T47D (cell line): ENCODE measurements around the gene RGL3.
"Not testable (repeated sequence)": the region's sequence is repeated elsewhere in the genome, so short reads cannot be mapped to it uniquely, and the experiment has no call there.

Source experiments
- DNase-seq, 2 experiments: peaks; one replicate each; pipeline versions ENCODE4 v3.0.0 to v3.0.0-alpha.2; 2011 to 2012; ENCODE audit warnings: low read depth in 1 of 2, low spot score in 1 of 2
- JUND ChIP-seq: IDR thresholded peaks from 2 replicates; pipeline ENCODE4 v1.6.1; 2012; ENCODE audit warnings: low read depth
- in situ Hi-C: cut with HindIII; loops from 2 replicates; pipeline ENCODE4 v1.10.0; 2016; ENCODE audit warnings: low sequenced_read_pairs, low pct_unique_long_range_greater_than_20kb

The RGL3 gene

GRCh38 chr19:11456659-11457058 lies 37.5 kb upstream of the RGL3 start:
- no peak for TF ChIP-seq JUND
- no peak for DNase-seq
- in situ Hi-C loops = no loop called here

DNA sequence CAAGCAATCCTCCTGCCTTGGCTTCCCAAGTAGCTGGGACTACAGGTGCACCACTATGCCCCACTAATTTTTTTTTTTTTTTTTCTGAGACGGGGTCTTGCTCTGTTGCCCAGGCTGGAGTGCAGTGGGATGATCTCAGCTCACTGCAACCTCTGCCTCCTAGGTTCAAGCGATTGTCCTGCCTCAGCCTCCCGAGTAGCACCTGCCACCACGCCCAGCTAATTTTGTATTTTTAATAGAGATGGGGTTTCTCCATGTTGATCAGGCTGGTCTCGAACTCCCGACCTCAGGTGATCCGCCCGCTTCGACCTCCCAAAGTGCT lies 36.1 kb upstream of the RGL3 start:
- DNase-seq, in situ Hi-C loops: not testable (repeated sequence)

- in situ Hi-C loops = no loop called here
- TF ChIP-seq JUND = no peak
- no peak for DNase-seq
Measured at GRCh38 chr19:11453468-11454341, 34.6 kb upstream of the RGL3 start.

GRCh38 chr19:11452620-11453310 lies 33.7 kb upstream of the RGL3 start:
- in situ Hi-C loops = no loop called here
- TF ChIP-seq JUND = no peak
- DNase-seq = no peak

GRCh38 chr19:11451871-11452619 lies 32.9 kb upstream of the RGL3 start:
- in situ Hi-C loops = no loop called here

GRCh38 chr19:11451327-11451870 lies 32.3 kb upstream of the RGL3 start:
- DNase-seq = no peak
- in situ Hi-C loops = no loop called here

More at GRCh38 chr19:11451871-11452619, 32.9 kb upstream of the RGL3 start:
- no peak for DNase-seq
- TF ChIP-seq JUND = no peak

DNA sequence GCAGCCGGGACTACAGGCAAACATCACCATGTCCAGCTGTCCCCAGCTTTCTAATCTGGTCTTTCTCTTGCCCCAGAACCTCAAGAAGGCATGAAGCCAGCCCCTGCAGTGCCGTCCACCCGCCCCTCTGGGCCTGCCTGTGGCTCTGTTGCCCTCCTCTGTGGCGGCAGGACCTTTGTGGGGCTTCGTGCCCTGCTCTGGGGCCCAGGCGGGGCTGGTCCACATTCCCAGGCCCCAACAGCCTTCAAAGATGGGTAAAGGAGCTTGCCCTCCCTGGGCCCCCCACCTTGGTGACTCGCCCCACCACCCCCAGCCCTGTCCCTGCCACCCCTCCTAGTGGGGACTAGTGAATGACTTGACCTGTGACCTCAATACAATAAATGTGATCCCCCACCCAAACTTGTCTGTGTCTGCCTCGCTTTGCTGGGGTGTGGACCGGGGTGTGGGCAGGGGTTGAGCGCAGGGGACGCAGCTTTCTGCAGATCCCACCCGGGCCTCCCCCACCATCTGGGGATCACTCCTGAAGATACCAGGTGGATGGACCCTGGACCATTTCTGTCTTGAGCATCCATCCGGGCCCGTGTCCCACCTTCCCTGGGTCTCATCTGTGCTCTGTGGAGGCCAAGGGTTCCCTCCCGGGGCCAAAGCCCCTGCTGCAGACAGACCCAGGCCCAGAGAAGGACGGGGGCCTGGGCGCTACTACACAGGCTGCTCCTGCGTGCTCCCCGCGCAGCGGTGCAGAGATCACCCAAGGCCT lies 31.6 kb upstream of the RGL3 start:
- in situ Hi-C loops = no loop called here
- DNase-seq = no peak
- TF ChIP-seq JUND = no peak

More at GRCh38 chr19:11451327-11451870, 32.3 kb upstream of the RGL3 start:
- no peak for TF ChIP-seq JUND

DNA sequence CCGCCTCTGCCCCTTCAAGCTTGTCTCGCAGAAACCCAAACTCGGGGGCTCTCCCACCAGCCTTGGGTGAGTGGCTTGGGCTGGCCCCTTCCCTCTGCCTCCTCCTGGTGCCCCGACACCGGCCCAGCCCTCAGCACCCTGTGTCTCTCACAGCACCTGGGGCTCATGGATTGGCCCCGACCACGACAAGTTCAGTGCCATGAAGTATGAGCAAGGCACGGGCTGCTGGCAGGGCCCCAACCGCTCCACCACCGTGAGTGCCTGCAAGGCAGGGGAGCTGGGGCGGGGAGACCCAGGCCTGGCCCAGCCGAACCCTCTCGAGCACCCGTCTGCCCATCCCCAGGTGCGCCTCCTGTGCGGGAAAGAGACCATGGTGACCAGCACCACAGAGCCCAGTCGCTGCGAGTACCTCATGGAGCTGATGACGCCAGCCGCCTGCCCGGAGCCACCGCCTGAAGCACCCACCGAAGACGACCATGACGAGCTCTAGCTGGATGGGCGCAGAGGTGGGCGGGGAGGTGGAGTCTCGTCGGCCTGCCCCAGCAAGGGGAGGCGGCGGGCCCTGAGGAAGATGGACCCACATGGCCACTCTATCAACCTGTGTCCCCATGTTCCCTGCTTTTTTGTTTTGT lies 29.9 kb upstream of the RGL3 start:
- in situ Hi-C loops = no loop called here
- TF ChIP-seq JUND = no peak
- no peak for DNase-seq

DNA sequence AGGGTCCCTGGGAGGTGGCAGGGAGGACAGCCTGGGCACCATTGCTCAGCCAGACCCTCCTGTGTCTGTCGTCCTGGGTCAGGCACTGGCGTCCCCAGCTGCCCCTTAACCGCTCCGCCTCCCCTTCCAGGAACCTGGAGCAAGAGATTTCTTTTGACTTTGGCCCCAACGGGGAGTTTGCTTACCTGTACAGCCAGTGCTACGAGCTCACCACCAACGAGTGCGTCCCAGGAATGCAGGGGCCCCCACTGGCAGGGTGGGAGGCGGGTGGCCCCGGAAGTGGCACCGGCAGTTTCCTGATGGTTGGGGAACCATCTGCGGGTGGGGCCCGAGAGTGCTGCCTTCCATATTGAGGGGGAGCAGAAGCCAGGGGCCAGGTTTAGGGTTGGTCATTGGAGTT lies 29.3 kb upstream of the RGL3 start:
- no peak for DNase-seq
- no peak for TF ChIP-seq JUND
- in situ Hi-C loops = no loop called here

DNA sequence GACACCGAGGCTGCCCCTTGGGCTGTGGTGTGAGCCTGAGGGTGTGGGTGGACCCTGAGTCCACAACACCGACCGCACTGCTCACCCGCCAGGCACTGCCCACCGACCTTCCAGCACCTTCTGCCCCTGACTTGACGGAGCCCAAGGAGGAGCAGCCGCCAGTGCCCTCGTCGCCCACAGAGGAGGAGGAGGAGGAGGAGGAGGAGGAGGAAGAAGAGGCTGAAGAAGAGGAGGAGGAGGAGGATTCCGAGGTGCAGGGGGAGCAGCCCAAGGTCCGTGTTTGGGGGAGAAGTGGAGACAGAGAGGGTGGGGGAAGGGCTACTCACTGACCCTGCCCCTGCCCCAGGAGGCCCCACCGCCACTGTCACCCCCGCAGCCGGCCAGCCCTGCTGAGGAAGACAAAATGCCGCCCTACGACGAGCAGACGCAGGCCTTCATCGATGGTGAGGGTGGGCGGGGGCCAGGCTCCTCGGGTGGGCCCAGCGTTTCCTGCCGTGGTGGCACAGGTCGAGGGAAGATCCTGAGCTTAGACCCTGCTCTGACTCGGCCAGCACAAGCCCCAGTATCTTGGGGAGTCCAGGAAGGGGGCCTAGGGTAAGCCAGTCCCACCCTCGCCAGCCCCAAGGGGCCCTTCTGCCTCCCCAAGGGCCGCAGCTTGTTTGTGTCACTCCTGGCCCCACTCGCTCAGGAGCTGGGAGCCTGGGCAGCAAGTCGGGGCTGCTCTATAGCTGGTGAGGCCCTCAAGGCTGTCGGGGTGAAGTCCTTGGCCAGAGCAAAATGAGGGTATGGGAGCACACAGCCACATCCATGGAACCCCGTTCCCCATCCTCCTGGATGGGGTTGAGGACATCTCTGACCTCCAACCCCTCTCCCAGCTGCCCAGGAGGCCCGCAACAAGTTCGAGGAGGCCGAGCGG lies 28.5 kb upstream of the RGL3 start:
- DNase-seq = no peak
- no peak for TF ChIP-seq JUND
- in situ Hi-C loops = no loop called here
